Right lobe of liver (tissue), 4 donors: ENCODE measurements around the gene RDH13.

Experiments used
- CTCF ChIP-seq, 4 donors: fragments of 200-600 bp in 3 of 4; fragments of 450-650 bp in 1 of 4; IDR thresholded peaks; one replicate each; pipeline versions ENCODE4 v1.5.1 to v1.8.0; 2016 to 2022; ENCODE audit warnings: antibody characterized with exemption in 4 of 4, mild to moderate bottlenecking in 2 of 4
- POLR2A ChIP-seq: fragments of 450-650 bp; IDR thresholded peaks from one replicate; pipeline ENCODE4 v1.6.1; 2017; ENCODE audit warnings: antibody characterized with exemption, mild to moderate bottlenecking
- donor health status: DM: no; HTN: no; CAD: no.
- donor health status: DM: no; HTN: no; CAD: no.
- donor health status: DM: no; HTN: yes; CAD: no.

DNA sequence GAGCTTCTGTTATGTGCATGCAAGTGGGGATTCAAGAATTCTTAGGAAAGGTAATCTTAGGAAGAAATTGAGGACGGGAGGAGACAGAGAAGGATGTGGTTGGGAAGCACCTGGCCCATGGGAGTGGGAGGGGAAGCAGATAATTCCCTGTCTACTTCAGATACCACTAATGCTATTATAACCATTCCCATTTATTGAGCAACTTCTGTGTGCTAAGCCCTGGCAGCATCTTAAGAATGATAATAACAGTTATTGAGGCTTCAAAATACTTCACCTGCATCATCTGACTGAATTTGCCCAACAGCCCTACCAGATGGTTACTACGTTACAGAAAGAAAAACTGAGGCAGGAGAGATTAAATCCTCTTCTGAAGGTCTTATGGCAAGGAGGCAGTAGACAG is 14.2 kb upstream of the RDH13 start:
- no peak for TF ChIP-seq CTCF (IDR thresholded peaks at IDR 0.05)
- no peak for TF ChIP-seq POLR2A
